IPS-15b (cell line): Measurements from ENCODE around the gene RASGRP2.
A peak's percentile ranks its signal among the peaks of the same experiment; 100 is the strongest.

Experiments
- H3K27me3 ChIP-seq: one replicate; pipeline ENCODE4 v1.6.1; 2013; ENCODE audit warnings: low read length; ENCODE audit not compliant: control insufficient read depth, insufficient read depth
- H3K36me3 ChIP-seq: one replicate; pipeline ENCODE4 v1.6.1; 2013; ENCODE audit warnings: low read length; ENCODE audit not compliant: control insufficient read depth, insufficient read depth
- H3K4me1 ChIP-seq: one replicate; pipeline ENCODE4 v1.6.1; 2013; ENCODE audit warnings: mild to moderate bottlenecking, low read length; ENCODE audit not compliant: control insufficient read depth, insufficient read depth
- H3K4me3 ChIP-seq: one replicate; pipeline ENCODE4 v1.5.1; 2013; ENCODE audit warnings: low read depth, low read length
- H3K9ac ChIP-seq: one replicate; pipeline ENCODE4 v1.6.1; 2013; ENCODE audit warnings: low read depth, mild to moderate bottlenecking, low read length
- H3K9me3 ChIP-seq: one replicate; pipeline ENCODE4 v1.6.1; 2013; ENCODE audit warnings: mild to moderate bottlenecking, low read length; ENCODE audit not compliant: control insufficient read depth, insufficient read depth

The RASGRP2 gene

GRCh38 chr11:64778473-64779298 is 34.7 kb upstream of the RASGRP2 start, which contains the start of gene SF1:
Gene SF1, minus strand, starts transcription at chr11:64778542. Its CDS starts 150 bp downstream, at chr11:64778392.
- Histone ChIP-seq H3K27me3 (no peaks in the 10 kb centered on the region), H3K36me3 (peaks cover 23% of the 10 kb centered on the region), H3K9me3 (no peaks in the 10 kb centered on the region), H3K9ac (peak within 1 kb of the TSS; percentile 80), H3K4me1 (peaks cover 7% of the 10 kb centered on the region), H3K4me3 (peak within 1 kb of the TSS; percentile 77)

- peak overlapping the region; percentile 48 for H3K4me3 ChIP-seq
- peaks cover 7% of the 10 kb centered on the region for H3K4me1 ChIP-seq
- H3K27me3 ChIP-seq, result no peaks in the 10 kb centered on the region
- no peaks in the 10 kb centered on the region for H3K9me3 ChIP-seq
- peak overlapping the region; percentile 80 for H3K9ac ChIP-seq
- peaks cover 26% of the 10 kb centered on the region for H3K36me3 ChIP-seq
Measured at GRCh38 chr11:64778223-64778472, 34.2 kb upstream of the RASGRP2 start.

GRCh38 chr11:64777449-64778222 is 33.7 kb upstream of the RASGRP2 start:
- Histone ChIP-seq H3K9me3 (no peaks in the 10 kb centered on the region), H3K9ac (peak overlapping the region; percentile 80), H3K27me3 (no peaks in the 10 kb centered on the region), H3K36me3 (peaks cover 30% of the 10 kb centered on the region), H3K4me1 (peaks cover 7% of the 10 kb centered on the region), H3K4me3 (peak overlapping the region; percentile 77)

GRCh38 chr11:64776875-64777274 is 32.9 kb upstream of the RASGRP2 start:
- Histone ChIP-seq H3K4me3 (peak overlapping the region; percentile 77), H3K9ac (peak overlapping the region; percentile 29), H3K36me3 (peaks cover 33% of the 10 kb centered on the region), H3K27me3 (no peaks in the 10 kb centered on the region), H3K9me3 (no peaks in the 10 kb centered on the region), H3K4me1 (peaks cover 7% of the 10 kb centered on the region)

- Histone ChIP-seq H3K27me3 (no peaks in the 10 kb centered on the region), H3K4me1 (peaks cover 7% of the 10 kb centered on the region), H3K36me3 (peaks cover 36% of the 10 kb centered on the region), H3K9ac (peak overlapping the region; percentile 29), H3K9me3 (no peaks in the 10 kb centered on the region), H3K4me3 (peak overlapping the region; percentile 77)
Measured at GRCh38 chr11:64776425-64776824, 32.5 kb upstream of the RASGRP2 start.

- H3K9me3 ChIP-seq, result no peaks in the 10 kb centered on the region
- H3K27me3 ChIP-seq, result no peaks in the 10 kb centered on the region
- no peak overlapping the region for H3K4me3 ChIP-seq
- peaks cover 57% of the 10 kb centered on the region for H3K36me3 ChIP-seq
- H3K4me1 ChIP-seq, result peaks cover 7% of the 10 kb centered on the region
- H3K9ac ChIP-seq, result no peak overlapping the region
Measured at GRCh38 chr11:64774144-64774543, 30.2 kb upstream of the RASGRP2 start.

GRCh38 chr11:64772303-64773018 is 28.5 kb upstream of the RASGRP2 start:
- Histone ChIP-seq H3K9me3 (no peaks in the 10 kb centered on the region), H3K36me3 (peaks cover 74% of the 10 kb centered on the region), H3K4me1 (peaks cover 7% of the 10 kb centered on the region), H3K9ac (no peak overlapping the region), H3K27me3 (no peaks in the 10 kb centered on the region), H3K4me3 (no peak overlapping the region)

DNA sequence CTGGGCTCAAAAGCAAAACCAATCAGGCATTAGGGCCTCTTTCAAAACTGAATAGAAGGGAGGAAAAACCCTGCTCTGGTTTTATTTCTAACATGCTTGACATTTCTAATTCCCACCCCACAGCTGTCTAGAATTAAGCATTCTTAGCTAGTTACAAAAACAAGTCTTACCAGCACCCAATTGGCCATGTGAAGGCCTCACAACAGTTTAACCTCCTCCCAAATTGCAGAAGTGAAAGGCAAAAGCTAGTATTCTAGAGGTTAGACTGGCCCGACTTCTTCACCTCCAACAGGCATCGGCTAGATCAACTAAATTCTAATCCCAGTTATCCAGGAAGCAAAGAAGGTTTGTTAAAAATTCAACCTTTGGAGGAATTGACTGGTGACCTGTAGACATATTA is 27.9 kb upstream of the RASGRP2 start:
- H3K9ac ChIP-seq, result no peak overlapping the region

DNA sequence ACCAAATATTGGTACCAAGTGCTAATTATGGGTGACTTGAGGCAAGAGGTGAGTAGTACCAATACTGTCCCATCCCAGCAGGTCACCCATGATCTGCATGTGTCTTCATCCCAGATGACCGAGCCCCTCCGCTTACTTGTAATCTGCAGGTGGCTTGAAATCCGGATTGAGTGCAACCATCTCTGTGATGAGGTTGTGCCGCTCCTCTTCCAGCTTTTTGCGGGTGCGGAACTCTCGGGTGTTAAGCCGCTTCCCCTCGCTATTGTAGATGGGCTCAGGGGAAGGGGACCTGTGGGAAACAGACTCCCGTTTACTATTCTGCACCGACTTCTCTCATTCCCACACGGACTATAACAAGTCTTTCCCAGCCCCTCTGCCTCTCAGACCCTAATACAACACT is 26.2 kb upstream of the RASGRP2 start:
- Histone ChIP-seq H3K27me3 (no peaks in the 10 kb centered on the region), H3K9me3 (no peaks in the 10 kb centered on the region), H3K9ac (no peak overlapping the region), H3K4me1 (peaks cover under 1% of the 10 kb centered on the region), H3K36me3 (peaks cover 75% of the 10 kb centered on the region), H3K4me3 (no peak overlapping the region)

More for the DNA sequence above, 27.9 kb upstream of the RASGRP2 start:
- peaks cover 80% of the 10 kb centered on the region for H3K36me3 ChIP-seq
- peaks cover 3% of the 10 kb centered on the region for H3K4me1 ChIP-seq
- no peaks in the 10 kb centered on the region for H3K9me3 ChIP-seq
- H3K4me3 ChIP-seq, result no peak overlapping the region
- no peaks in the 10 kb centered on the region for H3K27me3 ChIP-seq

GRCh38 chr11:64769283-64769682 is 25.3 kb upstream of the RASGRP2 start:
- H3K4me3 ChIP-seq, result no peak overlapping the region
- H3K27me3 ChIP-seq, result no peaks in the 10 kb centered on the region
- peaks cover 8% of the 10 kb centered on the region for H3K4me1 ChIP-seq
- no peak overlapping the region for H3K9ac ChIP-seq
- H3K36me3 ChIP-seq, result peaks cover 77% of the 10 kb centered on the region
- H3K9me3 ChIP-seq, result no peaks in the 10 kb centered on the region

DNA sequence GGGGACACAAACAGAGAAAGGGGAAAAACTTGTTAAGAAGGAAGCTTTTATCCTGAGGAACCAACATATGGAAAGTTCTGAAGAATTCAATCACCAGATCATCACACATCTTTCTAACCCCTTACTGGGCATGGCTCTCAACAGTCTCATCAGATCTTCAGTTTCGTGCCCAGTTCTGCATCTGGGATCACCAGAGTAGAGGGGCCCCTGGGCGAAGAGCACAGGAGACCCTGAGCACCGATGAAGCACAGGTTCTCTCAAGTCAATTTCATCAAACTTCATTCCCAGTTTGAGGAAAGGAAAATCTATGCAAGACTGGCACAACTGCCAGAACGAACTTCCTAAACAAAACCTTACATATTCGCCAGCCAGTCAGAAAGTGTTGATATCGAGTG is 24.4 kb upstream of the RASGRP2 start:
- H3K9me3 ChIP-seq, result no peaks in the 10 kb centered on the region
- no peak overlapping the region for H3K9ac ChIP-seq
- no peaks in the 10 kb centered on the region for H3K27me3 ChIP-seq
- H3K4me3 ChIP-seq, result no peak overlapping the region
- peaks cover 74% of the 10 kb centered on the region for H3K36me3 ChIP-seq
- peaks cover 18% of the 10 kb centered on the region for H3K4me1 ChIP-seq
